K562 (cell line): Measurements from ENCODE around the gene MOB3C. TPM values are rescaled to one million over a fixed set of nuclear protein-coding genes. Genes with fewer than 3 reads are reported as not detected.
A peak's percentile ranks its signal among the peaks of the same experiment; 100 is the strongest.

ENCODE experiments used
- ATAC-seq: fragments of 200-7000 bp; cut with Tn5 transposase; 3 replicates; pipeline ENCODE4 v1.9.1; 2020; ENCODE audit warnings: moderate library complexity
- BruUV-seq: library from RNA; stranded (reverse); fragments of 400-500 nt; replicated peaks from 2 replicates; lab custom pipeline; 2021; lab: Mats Ljungman, UMichigan
- CTCF ChIA-PET: fragments of 300-600 bp; formaldehyde crosslinking; extraction: SDS; loops from one replicate; lab custom pipeline; 2021; ENCODE audit warnings: low intra/inter-chr PET ratio; lab: Yijun Ruan, JAX
- POLR2A ChIA-PET: fragments of 300-600, 350-650 bp; sonication (Branson Sonifier 250); formaldehyde crosslinking; extraction: SDS; loops from one replicate; lab custom pipeline; 2021; ENCODE audit warnings: antibody characterized with exemption, inconsistent platforms; lab: Yijun Ruan, JAX
- DNase-seq, 4 experiments: peaks; one replicate each; pipeline versions ENCODE4 v3.0.0 to v3.0.0-alpha.2; 2011 to 2018; ENCODE audit warnings: low spot score in 3 of 4, mixed read lengths in 3 of 4; ENCODE audit errors: extremely low read depth in 1 of 4
- FAIRE-seq: peaks from 2 replicates; lab custom pipeline; 2011; peaks lifted over from hg19 to GRCh38; lab: Jason Lieb, UNC
- H2AFZ ChIP-seq: 2 replicates; pipeline ENCODE4 v1.6.0; 2011; ENCODE audit warnings: low read depth, low read length, control low read depth, inconsistent platforms
- H3K27ac ChIP-seq: fragments of 200-600 bp; 3 replicates; pipeline ENCODE4 v1.8.0; 2011; ENCODE audit warnings: low read depth, mild to moderate bottlenecking, control low read depth, inconsistent platforms, low read length, moderate library complexity, mixed read lengths; ENCODE audit errors: extremely low read depth
- H3K27me3 ChIP-seq, 2 experiments: fragments of 300-600 bp in 1 of 2; 2 replicates in 1 of 2; 3 replicates in 1 of 2; pipeline versions ENCODE4 v1.6.0 to v1.8.0; 2011; ENCODE audit warnings: inconsistent platforms in 2 of 2, low read length in 2 of 2, mild to moderate bottlenecking in 1 of 2, mixed read lengths in 1 of 2, moderate library complexity in 1 of 2; ENCODE audit not compliant: control insufficient read depth in 2 of 2, insufficient read depth in 2 of 2
- H3K36me3 ChIP-seq: fragments of 300-600 bp; 3 replicates; pipeline ENCODE4 v1.8.0; 2011; ENCODE audit warnings: mild to moderate bottlenecking, low read length, inconsistent platforms; ENCODE audit not compliant: control insufficient read depth, insufficient read depth
- H3K4me1 ChIP-seq, 2 experiments: fragments of 200-600 bp in 1 of 2; replicated peaks in 1 of 2; 2 replicates in 1 of 2; 3 replicates in 1 of 2; pipeline versions ENCODE4 v1.5.1 to v1.8.0; 2011; ENCODE audit warnings: inconsistent platforms in 2 of 2, low read length in 2 of 2, mild to moderate bottlenecking in 1 of 2, mixed read lengths in 1 of 2, moderate library complexity in 1 of 2; ENCODE audit not compliant: control insufficient read depth in 2 of 2, insufficient read depth in 2 of 2
- H3K4me2 ChIP-seq: 2 replicates; pipeline ENCODE4 v1.6.1; 2011; ENCODE audit warnings: low read length, control low read depth, inconsistent platforms, mixed read lengths; ENCODE audit not compliant: insufficient read depth
- H3K4me3 ChIP-seq: fragments of 200-600 bp; sonication (generic), shearing (Covaris generic); 2 replicates; pipeline ENCODE4 v1.5.1; 2016; ENCODE audit warnings: control low read depth, inconsistent platforms
- H3K79me2 ChIP-seq: fragments of 200-600 bp; 3 replicates; pipeline ENCODE4 v1.8.0; 2011; ENCODE audit warnings: low read length, inconsistent platforms; ENCODE audit not compliant: control insufficient read depth, insufficient read depth
- H3K9ac ChIP-seq, 2 experiments: 2 replicates each; pipeline versions ENCODE4 v1.6.0 to v1.6.1; 2011; ENCODE audit warnings: low read depth in 2 of 2, low read length in 2 of 2, control low read depth in 1 of 2, inconsistent platforms in 1 of 2, mild to moderate bottlenecking in 1 of 2, mixed read lengths in 1 of 2; ENCODE audit not compliant: insufficient read depth in 1 of 2
- H3K9me1 ChIP-seq: one replicate; pipeline ENCODE4 v1.6.0; 2011; ENCODE audit warnings: inconsistent platforms, mild to moderate bottlenecking, low read length, moderate library complexity; ENCODE audit not compliant: control insufficient read depth, insufficient read depth
- H3K9me3 ChIP-seq: replicated peaks from 2 replicates; pipeline ENCODE4 v1.5.1; 2011; ENCODE audit warnings: low read depth, low read length, inconsistent platforms; ENCODE audit not compliant: control insufficient read depth, insufficient read depth
- H4K20me1 ChIP-seq: replicated peaks from 2 replicates; pipeline ENCODE4 v1.6.1; 2011; ENCODE audit warnings: low read length, inconsistent platforms, mixed read lengths; ENCODE audit not compliant: control insufficient read depth, insufficient read depth
- CBFA2T3 ChIP-seq: fragments of 450-650 bp; IDR thresholded peaks from 2 replicates; pipeline ENCODE4 v1.6.1; 2017
- E2F1 ChIP-seq: sonication (generic); formaldehyde crosslinking; IDR thresholded peaks from 2 replicates; pipeline ENCODE4 v1.8.1; 2023; ENCODE audit warnings: mild to moderate bottlenecking, missing genetic modification reagents, moderate library complexity
- EWSR1 ChIP-seq: fragments of 450-650 bp; IDR thresholded peaks from 2 replicates; pipeline ENCODE4 v1.6.1; 2018; ENCODE audit warnings: borderline replicate concordance, mild to moderate bottlenecking, low read depth, moderate library complexity; ENCODE audit not compliant: partially characterized antibody
- FOXJ3 ChIP-seq: sonication (generic); formaldehyde crosslinking; IDR thresholded peaks from 2 replicates; pipeline ENCODE4 v1.4.0; 2020; ENCODE audit warnings: mild to moderate bottlenecking, missing genetic modification reagents
- HNRNPK ChIP-seq: fragments of 200-400 bp; formaldehyde crosslinking; IDR thresholded peaks from one replicate; pipeline ENCODE4 v1.6.1; 2018; ENCODE audit warnings: mild to moderate bottlenecking, low read depth, low read length; ENCODE audit not compliant: poor library complexity, severe bottlenecking
- KAT8 ChIP-seq: fragments of 450-650 bp; IDR thresholded peaks from 2 replicates; pipeline ENCODE4 v1.6.1; 2016; ENCODE audit warnings: low read depth, mild to moderate bottlenecking
- MAZ ChIP-seq, 2 experiments: fragments of 450-650 bp in 1 of 2; sonication (generic) in 1 of 2; formaldehyde crosslinking; IDR thresholded peaks in 1 of 2; conservative IDR thresholded peaks in 1 of 2; 2 replicates each; pipeline versions ENCODE4 v1.4.0 to v1.5.0; 2020; ENCODE audit warnings: mild to moderate bottlenecking in 1 of 2, missing genetic modification reagents in 1 of 2
- RB1 ChIP-seq: fragments of 450-650 bp; IDR thresholded peaks from 2 replicates; pipeline ENCODE4 v1.6.1; 2017; ENCODE audit warnings: low read depth, mild to moderate bottlenecking
- RHOXF2B ChIP-seq: fragments of 250-450 bp; sonication (Bioruptor Pico); conservative IDR thresholded peaks from 2 replicates; pipeline ENCODE4 v1.5.1; 2021
- TEAD1 ChIP-seq, 2 experiments: fragments of 450-650 bp in 1 of 2; sonication (generic) in 1 of 2; formaldehyde crosslinking; IDR thresholded peaks; 2 replicates each; pipeline versions ENCODE4 v1.4.0 to v1.8.0; 2020 to 2022; ENCODE audit warnings: mild to moderate bottlenecking in 2 of 2, missing genetic modification reagents in 1 of 2
- ZNF134 ChIP-seq: fragments of 250-450 bp; sonication (Bioruptor Pico); conservative IDR thresholded peaks from 2 replicates; pipeline ENCODE4 v1.4.0; 2020
- ZNF639 ChIP-seq, 2 experiments: fragments of 200-800 bp in 1 of 2; sonication (Bioruptor generic) in 1 of 2; sonication (generic) in 1 of 2; formaldehyde crosslinking in 1 of 2; IDR thresholded peaks in 1 of 2; conservative IDR thresholded peaks in 1 of 2; 2 replicates each; pipeline versions ENCODE4 v1.5.0 to v1.6.1; 2016 to 2020; ENCODE audit warnings: missing compliant biosample characterization in 1 of 2, missing genetic modification characterization in 1 of 2, missing genetic modification reagents in 1 of 2
- ZNF655 ChIP-seq: fragments of 250-450 bp; sonication (Bioruptor Pico); IDR thresholded peaks from 2 replicates; pipeline ENCODE4 v1.5.0; 2021
- ZSCAN32 ChIP-seq: fragments of 450-650 bp; formaldehyde crosslinking; IDR thresholded peaks from 2 replicates; pipeline ENCODE4 v1.4.0; 2020; ENCODE audit warnings: mild to moderate bottlenecking, moderate library complexity
- WGBS: fragments of 100-300 bp; shearing (Covaris generic); methylation state at CpG from one replicate; pipeline ENCODE4 v1.1.6; 2016; ENCODE audit warnings: low coverage, mixed read lengths; ENCODE audit not compliant: insufficient coverage; ENCODE audit errors: missing lambda C conversion rate; 5-methylcytosine and 5-hydroxymethylcytosine counted together
- in situ Hi-C: fragments of 300-500 bp; cut with MboI; formaldehyde crosslinking; loops from 4 replicates; pipeline ENCODE4 v1.15.0; 2018; ENCODE audit warnings: inconsistent platforms, mixed read lengths
- intact Hi-C: fragments of 100-400 bp; cut with micrococcal nuclease; formaldehyde crosslinking; loops from 2 replicates; pipeline ENCODE4 v1.14.2; 2022
- polyA plus RNA-seq, 8 experiments: library from polyadenylated mRNA; depleted of rRNA in 4 of 8; stranded (reverse) in 5 of 8; unstranded in 3 of 8; fragments of >200 nt; fragmentation: Nextera tagmentation in 2 of 8; fragmentation: Illumina TruSeq in 1 of 8; extraction: Ambion mirVana in 2 of 8; extraction: Trizol in 1 of 8; gene quantifications; 2 replicates each; pipeline versions ENCODE4 v1.2.1 to v1.2.3, GENCODE V29; 2011 to 2014; ENCODE audit warnings: inconsistent platforms in 1 of 8, missing spikeins in 1 of 8
- total RNA-seq, 7 experiments: library from RNA; depleted of rRNA in 6 of 7; stranded (reverse); fragments of >200 nt in 6 of 7; fragmentation: Illumina TruSeq in 2 of 7; extraction: Trizol in 2 of 7; gene quantifications; 2 replicates each; pipeline versions ENCODE4 v1.2.1 to v1.2.3, GENCODE V29; 2011 to 2021; ENCODE audit warnings: low replicate concordance in 1 of 7

MOB3C gene
- total and polyA plus RNA-seq, 9 of the 15 experiments (the other 6 are each of a cell fraction or from before 2014, with no cell fraction given), result 1.0 to 7.5 (median 3.7) TPM

- BruUV-seq, result no TSS peak
- ATAC-seq (no peak), DNase-seq (no peak), FAIRE-seq (no peak)
- H2AFZ ChIP-seq, result no peak overlapping the region
- H3K9ac ChIP-seq, result peak overlapping the region in 1 of 2 experiments; percentile 37; a peak in 1 of 4 replicates
- H3K79me2 ChIP-seq, result no peaks in the 10 kb centered on the region
- no peaks in the 10 kb centered on the region; a peak in 2 of 5 replicates for H3K4me1 ChIP-seq
- H3K4me2 ChIP-seq, result no peak overlapping the region
- H3K4me3 ChIP-seq, result no peak overlapping the region
- ChIA-PET CTCF (no interaction called here), POLR2A (interaction anchor here (0.7 to 1.9 kb wide), 3 partner anchors 9 to 243 kb away, joined by 3 to 6 read pairs (median 3); no protein-coding TSS in a partner anchor)
- H3K9me1 ChIP-seq, result no peaks in the 10 kb centered on the region
- no peaks in the 10 kb centered on the region for H4K20me1 ChIP-seq
- no peak overlapping the region for H3K27ac ChIP-seq
- no peaks in the 10 kb centered on the region for H3K9me3 ChIP-seq
- H3K27me3 ChIP-seq, result no peaks in the 10 kb centered on the region
- peaks cover 7% of the 10 kb centered on the region; the same call in 2 of the 3 replicates for H3K36me3 ChIP-seq
- WGBS, result 69% methylated on average over 14 of the region's 14 CpGs
- intact Hi-C loops (no loop called here), in situ Hi-C loops (no loop called here)
- TF ChIP-seq ZSCAN32 (CRISPR knock-in tag), result no peak
- no peak for TF ChIP-seq MAZ (CRISPR knock-in tag; conservative IDR thresholded peaks at IDR 0.05 in 1 of 2, IDR thresholded peaks at IDR 0.05 in 1 of 2)
- TF ChIP-seq ZNF655 (CRISPR knock-in tag), result no peak
- no peak for TF ChIP-seq HNRNPK
- TF ChIP-seq CBFA2T3, result no peak
- TF ChIP-seq TEAD1 (CRISPR knock-in tag; IDR thresholded peaks at IDR 0.05), result no peak
- TF ChIP-seq EWSR1, result no peak
- TF ChIP-seq KAT8, result no peak
- no peak for TF ChIP-seq RB1
- TF ChIP-seq FOXJ3, result no peak
- TF ChIP-seq E2F1, result no peak
- TF ChIP-seq ZNF639 (CRISPR knock-in tag; conservative IDR thresholded peaks at IDR 0.05 in 1 of 2, IDR thresholded peaks at IDR 0.05 in 1 of 2), result no peak
- no peak for TF ChIP-seq RHOXF2B
- no peak for TF ChIP-seq ZNF134 (CRISPR knock-in tag)
These were observed 46.5 kb downstream of the MOB3C start for GRCh38 chr1:46569884-46570725.
